ENCODE data around the gene USH2A.

The USH2A gene, protein sequence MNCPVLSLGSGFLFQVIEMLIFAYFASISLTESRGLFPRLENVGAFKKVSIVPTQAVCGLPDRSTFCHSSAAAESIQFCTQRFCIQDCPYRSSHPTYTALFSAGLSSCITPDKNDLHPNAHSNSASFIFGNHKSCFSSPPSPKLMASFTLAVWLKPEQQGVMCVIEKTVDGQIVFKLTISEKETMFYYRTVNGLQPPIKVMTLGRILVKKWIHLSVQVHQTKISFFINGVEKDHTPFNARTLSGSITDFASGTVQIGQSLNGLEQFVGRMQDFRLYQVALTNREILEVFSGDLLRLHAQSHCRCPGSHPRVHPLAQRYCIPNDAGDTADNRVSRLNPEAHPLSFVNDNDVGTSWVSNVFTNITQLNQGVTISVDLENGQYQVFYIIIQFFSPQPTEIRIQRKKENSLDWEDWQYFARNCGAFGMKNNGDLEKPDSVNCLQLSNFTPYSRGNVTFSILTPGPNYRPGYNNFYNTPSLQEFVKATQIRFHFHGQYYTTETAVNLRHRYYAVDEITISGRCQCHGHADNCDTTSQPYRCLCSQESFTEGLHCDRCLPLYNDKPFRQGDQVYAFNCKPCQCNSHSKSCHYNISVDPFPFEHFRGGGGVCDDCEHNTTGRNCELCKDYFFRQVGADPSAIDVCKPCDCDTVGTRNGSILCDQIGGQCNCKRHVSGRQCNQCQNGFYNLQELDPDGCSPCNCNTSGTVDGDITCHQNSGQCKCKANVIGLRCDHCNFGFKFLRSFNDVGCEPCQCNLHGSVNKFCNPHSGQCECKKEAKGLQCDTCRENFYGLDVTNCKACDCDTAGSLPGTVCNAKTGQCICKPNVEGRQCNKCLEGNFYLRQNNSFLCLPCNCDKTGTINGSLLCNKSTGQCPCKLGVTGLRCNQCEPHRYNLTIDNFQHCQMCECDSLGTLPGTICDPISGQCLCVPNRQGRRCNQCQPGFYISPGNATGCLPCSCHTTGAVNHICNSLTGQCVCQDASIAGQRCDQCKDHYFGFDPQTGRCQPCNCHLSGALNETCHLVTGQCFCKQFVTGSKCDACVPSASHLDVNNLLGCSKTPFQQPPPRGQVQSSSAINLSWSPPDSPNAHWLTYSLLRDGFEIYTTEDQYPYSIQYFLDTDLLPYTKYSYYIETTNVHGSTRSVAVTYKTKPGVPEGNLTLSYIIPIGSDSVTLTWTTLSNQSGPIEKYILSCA (N-terminal part only)

DNA sequence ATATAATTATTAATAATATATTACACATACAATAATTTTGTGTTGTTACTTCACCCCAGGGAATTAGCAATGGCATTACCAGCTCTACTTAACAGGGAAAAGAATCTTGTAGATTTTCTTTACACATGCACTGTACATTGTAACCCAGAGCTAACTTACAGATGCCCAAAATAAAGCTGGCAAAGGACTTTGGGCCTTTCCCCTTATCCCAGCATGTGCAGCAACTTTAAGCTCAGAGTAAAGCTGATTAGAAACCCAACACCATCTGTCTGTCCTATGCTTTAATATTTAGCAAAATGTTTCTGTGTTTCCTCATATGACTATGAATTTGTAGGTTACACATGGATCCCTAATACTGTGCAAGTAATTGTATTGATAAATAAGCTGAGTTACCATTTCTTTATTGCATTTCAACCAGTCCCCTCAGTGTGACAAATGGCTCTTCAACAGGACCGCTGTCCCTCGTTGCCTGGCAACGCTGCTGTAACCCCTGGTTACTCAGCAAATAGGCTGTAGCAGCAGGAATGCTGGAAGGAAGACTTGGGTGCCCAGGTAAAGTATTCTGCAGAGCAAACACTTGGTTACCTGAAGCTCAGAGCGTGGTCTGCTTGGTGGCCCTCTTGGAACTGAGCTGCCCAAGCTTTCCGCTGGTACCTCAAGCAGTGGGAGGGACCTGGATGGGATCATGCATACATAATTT, at the start of gene USH2A:
Gene USH2A, minus strand, starts transcription at position 628 of the 700 bp plus-strand sequence. CDS start 1,112 bp downstream, outside the sequence.
- no peak for TF ChIP-seq ZBTB7A (IDR thresholded peaks at IDR 0.05; ENCODE audit: low read depth)

DNA sequence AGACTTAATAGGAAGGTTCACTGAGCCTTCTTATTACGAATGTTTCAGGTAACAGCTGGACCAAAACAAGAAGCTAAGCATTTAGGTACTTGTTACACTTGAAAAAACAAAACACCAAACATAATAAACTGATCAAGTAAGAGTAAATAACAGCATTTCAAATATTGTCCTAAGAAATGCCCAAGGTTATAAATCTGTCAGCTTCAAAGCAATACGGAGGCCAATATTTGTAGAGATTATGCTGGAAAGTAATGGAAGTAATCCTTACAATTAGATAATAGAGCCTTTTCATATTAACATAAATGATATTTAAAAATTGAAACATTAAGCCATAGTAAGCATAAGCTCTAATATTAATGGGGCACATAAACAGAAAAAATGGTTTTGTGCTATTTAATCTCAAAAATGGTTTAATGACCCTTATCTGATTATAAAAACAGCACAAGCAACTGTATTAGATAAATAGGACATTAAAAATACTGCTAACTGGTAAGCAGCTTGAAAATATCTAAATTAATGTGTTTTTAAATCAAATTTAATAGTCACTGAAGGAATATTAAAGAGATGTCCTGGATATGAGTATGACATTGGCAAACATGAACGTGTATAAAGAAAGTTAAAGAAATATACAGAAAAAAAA, 43.0 kb upstream of the USH2A start:
- no peak for TF ChIP-seq TAF1 (IDR thresholded peaks at IDR 0.05; ENCODE audit: low read depth)
- no peak for TF ChIP-seq FOXM1 (IDR thresholded peaks at IDR 0.05; ENCODE audit: borderline replicate concordance, low read depth)
- TF ChIP-seq TCF12 (IDR thresholded peaks at IDR 0.05; ENCODE audit: low read depth) = no peak

DNA sequence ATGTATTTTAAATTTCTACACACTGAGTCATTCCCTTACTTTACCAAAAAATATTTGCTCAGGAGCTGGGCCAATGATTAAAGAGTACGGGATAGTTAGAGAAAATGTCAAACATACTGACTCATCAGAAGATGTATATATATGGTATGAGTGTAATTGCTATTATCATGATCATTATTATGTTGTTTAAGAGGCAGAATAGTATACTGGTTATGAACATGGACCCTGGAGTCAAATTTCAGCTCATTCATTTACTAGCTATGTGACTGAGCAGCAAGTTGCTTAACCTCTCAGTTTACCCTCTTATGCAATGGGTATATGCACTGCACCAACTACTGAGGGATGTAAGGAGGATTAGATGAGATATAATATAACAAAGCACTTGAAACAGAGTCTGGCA, 41.2 kb upstream of the USH2A start:
- TF ChIP-seq ZBTB7A (IDR thresholded peaks at IDR 0.05; ENCODE audit: low read depth) = no peak
- no peak for TF ChIP-seq CEBPB (IDR thresholded peaks at IDR 0.05)
- no peak for TF ChIP-seq NFIC (IDR thresholded peaks at IDR 0.05)
- TF ChIP-seq, protein P1, sequence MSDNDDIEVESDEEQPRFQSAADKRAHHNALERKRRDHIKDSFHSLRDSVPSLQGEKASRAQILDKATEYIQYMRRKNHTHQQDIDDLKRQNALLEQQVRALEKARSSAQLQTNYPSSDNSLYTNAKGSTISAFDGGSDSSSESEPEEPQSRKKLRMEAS (IDR thresholded peaks at IDR 0.05) = no peak
- no peak for TF ChIP-seq YY1 (IDR thresholded peaks at IDR 0.05; ENCODE audit: low read depth)
- TF ChIP-seq, protein P2, sequence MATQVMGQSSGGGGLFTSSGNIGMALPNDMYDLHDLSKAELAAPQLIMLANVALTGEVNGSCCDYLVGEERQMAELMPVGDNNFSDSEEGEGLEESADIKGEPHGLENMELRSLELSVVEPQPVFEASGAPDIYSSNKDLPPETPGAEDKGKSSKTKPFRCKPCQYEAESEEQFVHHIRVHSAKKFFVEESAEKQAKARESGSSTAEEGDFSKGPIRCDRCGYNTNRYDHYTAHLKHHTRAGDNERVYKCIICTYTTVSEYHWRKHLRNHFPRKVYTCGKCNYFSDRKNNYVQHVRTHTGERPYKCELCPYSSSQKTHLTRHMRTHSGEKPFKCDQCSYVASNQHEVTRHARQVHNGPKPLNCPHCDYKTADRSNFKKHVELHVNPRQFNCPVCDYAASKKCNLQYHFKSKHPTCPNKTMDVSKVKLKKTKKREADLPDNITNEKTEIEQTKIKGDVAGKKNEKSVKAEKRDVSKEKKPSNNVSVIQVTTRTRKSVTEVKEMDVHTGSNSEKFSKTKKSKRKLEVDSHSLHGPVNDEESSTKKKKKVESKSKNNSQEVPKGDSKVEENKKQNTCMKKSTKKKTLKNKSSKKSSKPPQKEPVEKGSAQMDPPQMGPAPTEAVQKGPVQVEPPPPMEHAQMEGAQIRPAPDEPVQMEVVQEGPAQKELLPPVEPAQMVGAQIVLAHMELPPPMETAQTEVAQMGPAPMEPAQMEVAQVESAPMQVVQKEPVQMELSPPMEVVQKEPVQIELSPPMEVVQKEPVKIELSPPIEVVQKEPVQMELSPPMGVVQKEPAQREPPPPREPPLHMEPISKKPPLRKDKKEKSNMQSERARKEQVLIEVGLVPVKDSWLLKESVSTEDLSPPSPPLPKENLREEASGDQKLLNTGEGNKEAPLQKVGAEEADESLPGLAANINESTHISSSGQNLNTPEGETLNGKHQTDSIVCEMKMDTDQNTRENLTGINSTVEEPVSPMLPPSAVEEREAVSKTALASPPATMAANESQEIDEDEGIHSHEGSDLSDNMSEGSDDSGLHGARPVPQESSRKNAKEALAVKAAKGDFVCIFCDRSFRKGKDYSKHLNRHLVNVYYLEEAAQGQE (IDR thresholded peaks at IDR 0.05; ENCODE audit: low read depth) = no peak
- no peak for TF ChIP-seq EP300 (IDR thresholded peaks at IDR 0.05; ENCODE audit: borderline replicate concordance)
- TF ChIP-seq TEAD4 (IDR thresholded peaks at IDR 0.05) = no peak
- TF ChIP-seq, protein P3, sequence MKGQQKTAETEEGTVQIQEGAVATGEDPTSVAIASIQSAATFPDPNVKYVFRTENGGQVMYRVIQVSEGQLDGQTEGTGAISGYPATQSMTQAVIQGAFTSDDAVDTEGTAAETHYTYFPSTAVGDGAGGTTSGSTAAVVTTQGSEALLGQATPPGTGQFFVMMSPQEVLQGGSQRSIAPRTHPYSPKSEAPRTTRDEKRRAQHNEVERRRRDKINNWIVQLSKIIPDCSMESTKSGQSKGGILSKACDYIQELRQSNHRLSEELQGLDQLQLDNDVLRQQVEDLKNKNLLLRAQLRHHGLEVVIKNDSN (IDR thresholded peaks at IDR 0.05) = no peak
- TF ChIP-seq FOXM1 (IDR thresholded peaks at IDR 0.05; ENCODE audit: borderline replicate concordance, low read depth) = no peak
- no peak for TF ChIP-seq EGR1 (IDR thresholded peaks at IDR 0.05)

DNA sequence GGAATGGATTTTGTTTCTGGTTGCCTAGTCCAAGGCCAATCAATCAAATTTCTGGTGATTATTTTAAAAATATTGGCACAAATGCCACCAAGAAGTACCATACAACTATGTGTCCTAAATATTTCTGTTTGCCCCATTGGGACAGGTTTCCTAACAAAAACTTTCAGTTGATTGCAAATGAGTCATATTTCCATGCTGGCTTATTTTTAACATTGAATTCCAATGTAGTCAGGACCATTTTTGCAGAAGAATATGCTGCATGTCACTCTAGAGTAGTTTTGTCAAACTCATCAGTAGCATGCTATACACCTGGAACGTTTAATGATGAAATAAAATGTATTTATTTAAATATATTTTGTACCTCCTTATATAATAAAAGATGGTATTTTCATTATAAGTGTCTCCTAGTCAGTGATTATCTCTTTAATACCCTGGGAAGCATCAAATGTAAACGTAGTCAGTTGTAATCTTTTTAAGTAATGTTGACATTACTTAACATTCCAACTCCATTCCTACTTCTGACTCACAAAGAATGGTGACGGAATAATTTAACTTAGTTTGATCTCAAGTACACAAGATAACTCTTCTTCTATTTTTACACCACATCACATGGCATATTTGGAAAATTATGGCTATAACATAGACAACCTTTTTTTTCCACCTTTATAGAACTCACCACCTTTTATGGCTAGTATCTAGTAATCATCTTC, 39.0 kb upstream of the USH2A start:
- TF ChIP-seq EGR1 (IDR thresholded peaks at IDR 0.05) = no peak
- no peak for TF ChIP-seq RAD21 (IDR thresholded peaks at IDR 0.05; ENCODE audit: low read depth)
- TF ChIP-seq TEAD4 (IDR thresholded peaks at IDR 0.05) = no peak
- no peak for TF ChIP-seq EP300 (IDR thresholded peaks at IDR 0.05; ENCODE audit: borderline replicate concordance)
- no peak for TF ChIP-seq ZBTB7A (IDR thresholded peaks at IDR 0.05; ENCODE audit: low read depth)
- TF ChIP-seq FOXM1 (IDR thresholded peaks at IDR 0.05; ENCODE audit: borderline replicate concordance, low read depth) = no peak
- TF ChIP-seq TAF1 (IDR thresholded peaks at IDR 0.05; ENCODE audit: low read depth) = no peak
- no peak for TF ChIP-seq CEBPB (IDR thresholded peaks at IDR 0.05)
- TF ChIP-seq, protein P3 (IDR thresholded peaks at IDR 0.05) = no peak
- no peak for TF ChIP-seq TCF12 (IDR thresholded peaks at IDR 0.05; ENCODE audit: low read depth)
- no peak for TF ChIP-seq YY1 (IDR thresholded peaks at IDR 0.05; ENCODE audit: low read depth)
- TF ChIP-seq CREB1 (IDR thresholded peaks at IDR 0.05; ENCODE audit: low read depth) = no peak
- TF ChIP-seq NFIC (IDR thresholded peaks at IDR 0.05) = no peak
- TF ChIP-seq, protein P2 (IDR thresholded peaks at IDR 0.05; ENCODE audit: low read depth) = no peak
- TF ChIP-seq, protein P1 (IDR thresholded peaks at IDR 0.05) = no peak
